GM10248 (cell line): ENCODE data around the gene GYS2.
"Not testable (repeated sequence)": the region's sequence is repeated elsewhere in the genome, so short reads cannot be mapped to it uniquely, and the experiment has no call there.

Source experiments
- CTCF ChIA-PET: fragments of 300-600 bp; sonication (Branson Sonifier 250); formaldehyde crosslinking; extraction: SDS; loops from one replicate; lab custom pipeline; 2021; ENCODE audit warnings: antibody characterized with exemption; lab: Yijun Ruan, JAX
- POLR2A ChIA-PET: fragments of 350-650 bp; sonication (Branson Sonifier 250); formaldehyde crosslinking; extraction: SDS; loops from one replicate; lab custom pipeline; 2020; ENCODE audit warnings: antibody characterized with exemption; lab: Yijun Ruan, JAX
- DNase-seq: peaks from one replicate; pipeline ENCODE4 v3.0.0; 2012; ENCODE audit errors: extremely low spot score
- CTCF ChIP-seq: IDR thresholded peaks from 2 replicates; pipeline ENCODE4 v1.5.1; 2012; ENCODE audit warnings: mild to moderate bottlenecking, low read depth; ENCODE audit errors: extremely low read depth, missing control alignments, control extremely low read depth

Gene GYS2

DNA sequence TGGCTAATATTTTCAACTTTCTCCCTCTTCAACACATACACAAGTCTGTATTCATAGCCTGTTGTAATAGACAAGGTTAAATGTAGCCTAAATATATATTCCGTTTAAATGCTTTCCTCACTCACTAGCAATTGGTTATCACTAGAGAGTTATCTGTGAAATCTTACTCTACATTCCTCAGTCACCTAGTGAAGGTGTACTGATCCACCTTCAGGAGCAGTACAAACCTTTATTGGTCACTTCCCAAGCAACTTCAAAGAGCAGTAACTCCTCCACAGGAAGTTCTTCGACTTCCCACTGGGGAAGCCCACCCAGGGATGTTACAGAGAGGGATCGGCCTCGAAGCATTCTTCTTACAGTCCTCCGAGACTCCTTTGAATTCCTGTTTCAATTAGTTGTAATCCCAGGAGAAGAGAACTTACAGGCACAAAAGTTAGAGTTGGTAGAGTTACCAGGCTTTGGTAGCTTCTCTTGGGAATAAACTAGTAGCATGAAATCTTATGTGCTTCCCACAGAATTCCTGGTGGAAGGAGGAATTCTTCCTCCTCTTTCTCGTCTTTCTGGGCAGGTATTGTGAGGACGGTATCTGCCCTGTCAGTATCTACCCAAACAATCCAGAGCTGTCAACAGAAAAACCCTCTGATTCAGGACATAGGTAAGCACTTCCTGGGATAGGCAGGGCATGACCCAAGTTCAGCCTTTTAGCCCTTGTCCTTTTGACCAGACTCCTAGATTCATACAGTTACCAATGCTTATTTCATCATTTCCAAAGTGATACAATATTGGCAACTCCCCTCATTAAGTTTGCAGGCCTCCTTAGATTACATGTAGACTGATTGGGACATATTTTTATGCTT is at the start of gene GYS2:
TSS of gene GYS2 (minus strand) at position 603 of the 857 bp plus-strand sequence. CDS start at position 348, 255 bp downstream.
- POLR2A ChIA-PET, result no interaction called here
- no peak for TF ChIP-seq CTCF

DNA sequence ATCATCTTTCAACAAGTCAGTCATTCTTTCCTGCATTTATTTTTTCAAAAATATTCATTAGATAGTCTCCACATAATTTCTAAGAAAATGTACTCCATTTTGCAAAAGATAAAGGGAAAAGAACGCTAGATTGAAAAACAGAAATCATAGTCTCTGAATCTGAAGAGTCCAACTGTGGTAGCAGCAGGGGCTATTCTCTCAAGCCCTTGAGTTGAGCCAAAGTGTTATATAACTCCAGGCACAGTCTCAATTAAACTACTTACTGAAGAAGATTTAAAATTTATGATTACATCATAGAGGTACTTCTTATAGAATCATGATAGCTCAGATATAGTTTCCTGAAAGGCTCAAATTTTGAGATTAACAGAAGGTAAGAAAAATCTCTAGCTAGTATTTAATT is 47.2 kb upstream of the GYS2 start:
- TF ChIP-seq CTCF, result no peak
- no peak for DNase-seq
- CTCF ChIA-PET, result interaction anchor here (1.0 to 1.8 kb wide), 6 partner anchors 9 to 403 kb away, joined by 3 to 7 read pairs (median 4); no protein-coding TSS in a partner anchor
- POLR2A ChIA-PET, result no interaction called here

More for the DNA sequence above, at the start of gene GYS2:
- CTCF ChIA-PET, result interaction anchor here (0.9 to 1.1 kb wide), 2 partner anchors 32 to 73 kb away, joined by 3 to 4 read pairs; no protein-coding TSS in a partner anchor
- DNase-seq, result no peak

- CTCF ChIA-PET, result interaction anchor here (1.2 kb wide), 1 partner anchor 20 kb away, joined by 4 read pairs; no protein-coding TSS in a partner anchor
- TF ChIP-seq CTCF, result no peak
- no peak for DNase-seq
- POLR2A ChIA-PET, result no interaction called here
Measured at GRCh38 chr12:21650997-21651396, 46.4 kb upstream of the GYS2 start.

GRCh38 chr12:21649034-21649433 is 44.4 kb upstream of the GYS2 start:
- TF ChIP-seq CTCF, result no peak
- no peak for DNase-seq
- CTCF ChIA-PET, result interaction anchor here (1.4 kb wide), 1 partner anchor 17 kb away, joined by 4 read pairs; no protein-coding TSS in a partner anchor
- POLR2A ChIA-PET, result interaction anchor here (2.9 kb wide), 1 partner anchor 8 kb away, joined by 9 read pairs; the partner anchor contains the start of gene LDHB

GRCh38 chr12:21648378-21648777 is 43.7 kb upstream of the GYS2 start:
- ChIA-PET CTCF (interaction anchor here (1.4 to 2.6 kb wide), 3 partner anchors 9 to 32 kb away, joined by 4 to 9 read pairs (median 7); partner anchors contain the start of gene LDHB), POLR2A (interaction anchor here (2.9 kb wide), 1 partner anchor 9 kb away, joined by 9 read pairs; the partner anchor contains the start of gene LDHB)
- TF ChIP-seq CTCF, result no peak
- no peak for DNase-seq

GRCh38 chr12:21647179-21647578 is 42.5 kb upstream of the GYS2 start:
- ChIA-PET POLR2A (interaction anchor here (0.8 to 2.9 kb wide), 2 partner anchors 10 to 399 kb away, joined by 3 to 9 read pairs; partner anchors contain the start of gene LDHB), CTCF (interaction anchor here (1.2 to 2.6 kb wide), 5 partner anchors 10 to 33 kb away, joined by 3 to 9 read pairs (median 6); partner anchors contain the start of gene LDHB)
- DNase-seq, result no peak
- TF ChIP-seq CTCF, result no peak

GRCh38 chr12:21645041-21645500 is 40.4 kb upstream of the GYS2 start:
- DNase-seq, POLR2A ChIA-PET: not testable (repeated sequence)
- CTCF ChIA-PET, result interaction anchor here (0.7 to 1.9 kb wide), 2 partner anchors 8 to 9 kb away, joined by 3 to 5 read pairs; no protein-coding TSS in a partner anchor
